ENCODE data around the gene PLA2G12B. TPM values are rescaled to one million over a fixed set of nuclear protein-coding genes. Genes with fewer than 3 reads are reported as not detected.

Gene PLA2G12B
- total RNA-seq, 1 donor from 2014 or later = not detected

DNA sequence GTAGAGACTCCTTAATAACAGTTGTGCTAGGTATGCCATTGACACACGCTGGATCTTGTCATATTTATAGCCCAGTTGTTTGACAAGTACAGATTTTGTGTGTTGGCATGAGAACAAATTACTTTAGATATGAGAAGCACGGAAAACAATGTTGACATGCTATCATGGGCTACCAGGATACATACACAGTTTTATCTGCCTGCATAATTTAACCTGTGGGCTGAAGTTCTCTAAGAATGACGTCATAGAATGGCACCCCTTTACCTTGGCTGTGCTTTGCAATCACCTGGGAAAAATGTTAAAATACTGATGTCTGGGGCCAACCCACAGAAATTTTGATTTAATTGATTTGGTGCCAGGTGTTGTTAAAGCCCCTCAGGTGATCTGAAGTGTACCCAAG lies 2.8 kb downstream of the PLA2G12B start:
- Mint-ChIP-seq H3K9me3 (ENCODE audit: unreplicated experiment) (no peaks in the 10 kb centered on the region), H3K27ac (ENCODE audit: unreplicated experiment) (no peak overlapping the region), H3K4me3 (ENCODE audit: unreplicated experiment) (no peak overlapping the region), H3K36me3 (ENCODE audit: low read depth, unreplicated experiment) (no peaks in the 10 kb centered on the region), H3K4me1 (ENCODE audit: unreplicated experiment) (peaks cover 7% of the 10 kb centered on the region), H3K27me3 (ENCODE audit: unreplicated experiment) (no peaks in the 10 kb centered on the region)
- no peak for DNase-seq (ENCODE audit: low spot score)
- TF ChIP-seq, protein P1, sequence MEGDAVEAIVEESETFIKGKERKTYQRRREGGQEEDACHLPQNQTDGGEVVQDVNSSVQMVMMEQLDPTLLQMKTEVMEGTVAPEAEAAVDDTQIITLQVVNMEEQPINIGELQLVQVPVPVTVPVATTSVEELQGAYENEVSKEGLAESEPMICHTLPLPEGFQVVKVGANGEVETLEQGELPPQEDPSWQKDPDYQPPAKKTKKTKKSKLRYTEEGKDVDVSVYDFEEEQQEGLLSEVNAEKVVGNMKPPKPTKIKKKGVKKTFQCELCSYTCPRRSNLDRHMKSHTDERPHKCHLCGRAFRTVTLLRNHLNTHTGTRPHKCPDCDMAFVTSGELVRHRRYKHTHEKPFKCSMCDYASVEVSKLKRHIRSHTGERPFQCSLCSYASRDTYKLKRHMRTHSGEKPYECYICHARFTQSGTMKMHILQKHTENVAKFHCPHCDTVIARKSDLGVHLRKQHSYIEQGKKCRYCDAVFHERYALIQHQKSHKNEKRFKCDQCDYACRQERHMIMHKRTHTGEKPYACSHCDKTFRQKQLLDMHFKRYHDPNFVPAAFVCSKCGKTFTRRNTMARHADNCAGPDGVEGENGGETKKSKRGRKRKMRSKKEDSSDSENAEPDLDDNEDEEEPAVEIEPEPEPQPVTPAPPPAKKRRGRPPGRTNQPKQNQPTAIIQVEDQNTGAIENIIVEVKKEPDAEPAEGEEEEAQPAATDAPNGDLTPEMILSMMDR (IDR thresholded peaks at IDR 0.05; ENCODE audit: unreplicated experiment) = no peak

DNA sequence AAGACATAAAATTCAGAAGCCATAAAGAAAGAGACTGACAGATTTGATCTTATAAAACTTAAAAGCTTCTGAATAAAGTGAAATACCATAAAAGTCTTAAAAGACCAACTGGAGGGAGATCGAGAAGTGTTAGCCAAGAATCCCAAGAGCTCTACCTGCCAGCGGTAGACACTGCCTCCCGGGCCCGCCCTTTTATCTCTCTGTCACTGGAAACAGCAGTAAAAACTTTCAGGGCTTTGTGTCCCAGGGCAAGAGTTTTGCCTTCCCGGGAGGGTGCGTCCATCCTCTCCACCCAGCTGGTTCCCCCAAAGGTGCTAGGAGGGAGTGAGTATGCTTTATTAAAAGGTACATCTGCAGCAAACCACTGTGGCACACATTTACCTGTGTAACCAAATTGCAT lies 5.8 kb downstream of the PLA2G12B start:
- no peak overlapping the region for H3K27ac Mint-ChIP-seq (ENCODE audit: unreplicated experiment)
- no peak for DNase-seq (ENCODE audit: low spot score)
- H3K4me3 Mint-ChIP-seq (ENCODE audit: unreplicated experiment) = no peak overlapping the region
- H3K9me3 Mint-ChIP-seq (ENCODE audit: unreplicated experiment) = no peaks in the 10 kb centered on the region
- H3K27me3 Mint-ChIP-seq (ENCODE audit: unreplicated experiment) = peaks cover 2% of the 10 kb centered on the region
- no peaks in the 10 kb centered on the region for H3K4me1 Mint-ChIP-seq (ENCODE audit: unreplicated experiment)
- no peaks in the 10 kb centered on the region for H3K36me3 Mint-ChIP-seq (ENCODE audit: low read depth, unreplicated experiment)
- TF ChIP-seq, protein P1 (IDR thresholded peaks at IDR 0.05; ENCODE audit: unreplicated experiment) = no peak

- no peak overlapping the region for H3K27ac Mint-ChIP-seq (ENCODE audit: unreplicated experiment)
- H3K4me1 Mint-ChIP-seq (ENCODE audit: unreplicated experiment) = no peaks in the 10 kb centered on the region
- H3K4me3 Mint-ChIP-seq (ENCODE audit: unreplicated experiment) = no peak overlapping the region
- peaks cover 2% of the 10 kb centered on the region for H3K27me3 Mint-ChIP-seq (ENCODE audit: unreplicated experiment)
- H3K9me3 Mint-ChIP-seq (ENCODE audit: unreplicated experiment) = no peaks in the 10 kb centered on the region
- DNase-seq (ENCODE audit: low spot score) = no peak
- H3K36me3 Mint-ChIP-seq (ENCODE audit: low read depth, unreplicated experiment) = no peaks in the 10 kb centered on the region
- TF ChIP-seq, protein P1 (IDR thresholded peaks at IDR 0.05; ENCODE audit: unreplicated experiment) = no peak
Measured at GRCh38 chr10:72946963-72947362, 7.6 kb downstream of the PLA2G12B start.

DNA sequence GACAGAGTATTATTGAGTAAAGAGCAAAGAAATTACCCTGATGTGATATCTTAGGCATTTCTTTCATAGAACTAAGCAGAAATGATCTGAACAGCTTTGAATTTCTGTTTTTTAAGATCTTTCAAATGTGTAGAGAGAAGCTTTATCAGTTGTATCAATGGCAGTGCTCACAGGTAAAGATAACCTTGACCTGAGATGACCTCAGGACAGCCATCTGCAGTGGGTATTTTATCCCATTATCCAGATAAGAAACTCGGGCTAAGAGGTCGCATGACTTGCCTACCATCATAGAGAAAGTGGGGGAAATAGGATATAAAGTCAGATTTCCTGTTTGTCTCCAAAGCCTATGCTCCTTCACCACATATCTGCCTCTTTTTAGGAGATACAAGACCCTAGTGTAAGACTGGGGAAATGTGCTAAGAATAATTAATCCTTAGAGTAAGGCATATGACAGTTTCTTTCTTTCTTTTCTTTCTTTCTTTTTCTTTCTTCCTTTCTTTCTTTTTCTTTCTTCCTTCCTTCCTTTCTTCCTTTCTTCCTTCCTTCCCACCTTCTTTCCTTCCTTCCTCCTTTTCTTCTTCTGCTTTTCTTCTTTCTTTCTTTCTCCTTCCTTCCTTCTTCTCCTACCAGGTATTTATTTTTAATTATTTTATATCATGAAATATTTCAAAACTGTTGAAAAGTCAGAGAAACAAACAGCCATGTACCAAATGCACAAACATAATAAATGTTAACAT lies 10.9 kb downstream of the PLA2G12B start:
- H3K27me3 Mint-ChIP-seq (ENCODE audit: unreplicated experiment) = peaks cover 2% of the 10 kb centered on the region

GRCh38 chr10:72935361-72935760 lies 19.2 kb downstream of the PLA2G12B start:
- Mint-ChIP-seq H3K36me3 (ENCODE audit: low read depth, unreplicated experiment) (peaks cover 9% of the 10 kb centered on the region), H3K27ac (ENCODE audit: unreplicated experiment) (no peak overlapping the region), H3K4me1 (ENCODE audit: unreplicated experiment) (peaks cover 8% of the 10 kb centered on the region), H3K4me3 (ENCODE audit: unreplicated experiment) (no peak overlapping the region), H3K27me3 (ENCODE audit: unreplicated experiment) (no peaks in the 10 kb centered on the region), H3K9me3 (ENCODE audit: unreplicated experiment) (no peaks in the 10 kb centered on the region)
- DNase-seq (ENCODE audit: low spot score) = no peak
- TF ChIP-seq, protein P1 (IDR thresholded peaks at IDR 0.05; ENCODE audit: unreplicated experiment) = no peak

More for the DNA sequence above, 10.9 kb downstream of the PLA2G12B start:
- Mint-ChIP-seq H3K4me1 (ENCODE audit: unreplicated experiment) (peaks cover 8% of the 10 kb centered on the region), H3K27ac (ENCODE audit: unreplicated experiment) (no peak overlapping the region), H3K36me3 (ENCODE audit: low read depth, unreplicated experiment) (no peaks in the 10 kb centered on the region), H3K9me3 (ENCODE audit: unreplicated experiment) (no peaks in the 10 kb centered on the region), H3K4me3 (ENCODE audit: unreplicated experiment) (no peak overlapping the region)
- TF ChIP-seq, protein P1 (IDR thresholded peaks at IDR 0.05; ENCODE audit: unreplicated experiment) = no peak
- DNase-seq (ENCODE audit: low spot score) = no peak
